Measurements from ENCODE around the gene HPN. TPM values are rescaled to one million over a fixed set of nuclear protein-coding genes. Genes with fewer than 3 reads are reported as not detected.
A peak's percentile ranks its signal among the peaks of the same experiment; 100 is the strongest.
"Not testable (repeated sequence)": the region's sequence is repeated elsewhere in the genome, so short reads cannot be mapped to it uniquely, and the experiment has no call there.

HPN gene
- total and polyA plus RNA-seq, 7 experiments from 2014 or later, result not detected

DNA sequence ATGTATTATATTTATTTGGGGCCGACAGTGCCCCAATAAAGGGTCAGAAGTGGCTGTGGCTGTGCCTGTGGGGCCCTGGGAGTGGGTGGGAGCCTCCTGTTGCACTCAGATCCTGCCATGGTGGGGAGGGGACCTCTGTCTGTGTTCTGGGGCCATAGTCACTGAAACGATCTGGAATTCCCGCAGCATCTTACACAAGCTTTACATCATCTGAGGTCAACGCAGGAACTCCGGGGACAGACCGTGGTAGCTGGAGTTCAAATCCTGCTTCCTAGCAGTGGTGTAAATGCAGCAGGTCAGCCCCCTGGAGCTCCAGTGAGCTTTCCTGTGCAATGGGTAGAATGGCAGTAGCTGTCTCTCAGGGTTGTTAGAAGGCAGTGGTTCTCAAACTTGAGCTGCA lies 15.1 kb upstream of the HPN start:
- Histone ChIP-seq H3K27ac (ENCODE audit: low read depth, low read length) (no peak overlapping the region), H3K27me3 (ENCODE audit: control insufficient read depth in 2 of 2, insufficient read depth in 2 of 2, low read length in 2 of 2) (peaks cover 0 to 3% of the 10 kb centered on the region in 2 donors), H3K9me3 (ENCODE audit: control insufficient read depth in 2 of 3, low read length in 3 of 3) (no peaks in the 10 kb centered on the region), H3K4me1 (ENCODE audit: control insufficient read depth in 2 of 2, insufficient read depth in 2 of 2, low read length in 2 of 2) (peaks cover 0 to 4% of the 10 kb centered on the region in 2 donors), H3K36me3 (ENCODE audit: control insufficient read depth in 2 of 3, insufficient read depth in 3 of 3, low read length in 3 of 3) (peaks cover 0 to 69% (median 22%) of the 10 kb centered on the region in 3 experiments), H3K4me3 (ENCODE audit: low read length) (no peak overlapping the region)
- H3K27ac Mint-ChIP-seq, result peak overlapping the region in 1 of 9 donors; percentile 38
- intact Hi-C loops (cut with micrococcal nuclease), result no loop called here
- no peak for DNase-seq
- no peak for ATAC-seq
- peaks cover 4 to 11% (median 5%) of the 10 kb centered on the region in 5 donors for H3K27me3 Mint-ChIP-seq
- ChIA-PET CTCF (interaction anchor here (0.7 to 1.9 kb wide), 4 partner anchors 12 to 54 kb away, joined by 3 to 6 read pairs (median 5); no protein-coding TSS in a partner anchor), POLR2A (interaction anchor here (0.8 to 3.4 kb wide), 4 partner anchors 9 to 69 kb away, joined by 3 to 15 read pairs (median 3); no protein-coding TSS in a partner anchor)
- H3K4me1 Mint-ChIP-seq, result peaks cover 4 to 9% (median 8%) of the 10 kb centered on the region in 7 donors
- H3K4me3 Mint-ChIP-seq, result no peak overlapping the region
- no peaks in the 10 kb centered on the region for H3K9me3 Mint-ChIP-seq
- peaks cover 0 to 18% (median 6%) of the 10 kb centered on the region in 5 donors for H3K36me3 Mint-ChIP-seq

DNA sequence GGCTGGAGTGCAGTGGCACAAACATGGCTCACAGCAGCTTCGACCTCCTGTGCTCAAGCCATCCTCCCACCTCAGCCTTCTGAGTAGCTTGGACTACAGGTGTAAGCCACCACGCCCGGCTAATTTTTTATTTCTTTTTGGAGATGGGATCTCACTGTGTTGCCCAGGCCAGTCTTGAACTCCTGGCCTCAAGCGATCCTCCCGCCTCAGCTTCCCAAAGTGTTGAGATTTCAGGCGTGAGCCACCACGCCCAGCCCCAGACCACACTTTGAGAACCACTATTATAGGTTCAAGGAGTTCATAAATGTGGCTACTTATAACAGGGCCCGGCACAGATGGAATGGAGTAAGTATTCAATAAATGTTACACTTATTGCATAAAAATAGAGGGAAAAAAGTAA lies 14.5 kb upstream of the HPN start:
- peaks cover 0 to 63% (median 16%) of the 10 kb centered on the region in 3 experiments for H3K36me3 ChIP-seq (ENCODE audit: control insufficient read depth in 2 of 3, insufficient read depth in 3 of 3, low read length in 3 of 3)
- peaks cover 0 to 5% of the 10 kb centered on the region in 2 donors for H3K27me3 ChIP-seq (ENCODE audit: control insufficient read depth in 2 of 2, insufficient read depth in 2 of 2, low read length in 2 of 2)
- intact Hi-C loops (cut with micrococcal nuclease), result no loop called here
- H3K27ac ChIP-seq (ENCODE audit: low read depth, low read length), result no peak overlapping the region
- H3K9me3 ChIP-seq (ENCODE audit: control insufficient read depth in 2 of 3, low read length in 3 of 3), result no peaks in the 10 kb centered on the region
- Mint-ChIP-seq H3K36me3 (peaks cover 0 to 17% (median 6%) of the 10 kb centered on the region in 5 donors), H3K27me3 (peaks cover 7 to 15% (median 11%) of the 10 kb centered on the region in 5 donors), H3K4me3 (no peak overlapping the region), H3K4me1 (peaks cover 5 to 12% (median 10%) of the 10 kb centered on the region in 7 donors), H3K27ac (peak overlapping the region in 1 of 9 donors; percentile 45), H3K9me3 (no peaks in the 10 kb centered on the region)
- DNase-seq (no peak), ATAC-seq (no peak)
- ChIA-PET POLR2A (interaction anchor here (0.7 to 3.4 kb wide), 6 partner anchors 10 to 69 kb away, joined by 3 to 15 read pairs (median 4); no protein-coding TSS in a partner anchor), CTCF (interaction anchor here (0.7 to 1.9 kb wide), 5 partner anchors 13 to 64 kb away, joined by 3 to 6 read pairs (median 5); no protein-coding TSS in a partner anchor)
- H3K4me3 ChIP-seq (ENCODE audit: low read length), result no peak overlapping the region
- H3K4me1 ChIP-seq (ENCODE audit: control insufficient read depth in 2 of 2, insufficient read depth in 2 of 2, low read length in 2 of 2), result peaks cover 0 to 4% of the 10 kb centered on the region in 2 donors

DNA sequence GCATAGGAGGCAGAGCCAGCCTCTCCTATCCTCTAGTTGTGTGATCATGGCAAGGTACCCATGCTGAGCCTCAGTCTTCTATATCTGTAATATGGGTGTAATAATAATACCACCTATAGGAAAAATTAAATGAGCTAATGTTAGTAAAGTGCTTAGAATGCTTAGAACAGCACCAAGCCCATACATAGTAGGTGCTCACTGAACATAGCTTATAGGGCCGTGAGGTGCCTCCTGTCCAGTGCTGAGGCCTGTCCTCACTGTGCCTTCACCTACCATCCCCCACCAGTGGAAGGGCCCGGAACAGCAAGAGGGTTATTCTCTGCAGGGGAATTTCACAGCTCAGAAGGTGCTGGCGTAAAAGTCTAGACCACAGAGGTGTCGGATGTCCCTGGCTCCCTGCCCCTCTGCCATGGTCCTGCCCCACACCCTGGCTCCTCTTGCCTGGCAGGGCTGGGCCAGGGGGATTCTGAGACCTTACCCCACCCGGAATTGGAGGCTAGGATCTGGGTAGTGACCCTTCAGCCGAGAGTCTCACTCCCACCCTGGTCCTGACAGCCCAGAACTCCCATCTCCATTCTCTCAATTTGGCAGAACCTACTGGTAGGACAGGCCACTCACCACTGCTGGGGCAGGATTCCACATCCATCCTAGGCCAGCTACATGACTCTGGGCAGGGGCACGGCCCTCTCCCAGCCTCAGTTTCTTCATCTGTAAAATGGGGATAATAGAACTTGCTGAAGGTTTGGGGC lies 13.5 kb upstream of the HPN start:
- no peak for ATAC-seq
- POLR2A ChIA-PET, result interaction anchor here (0.7 to 3.4 kb wide), 10 partner anchors 11 to 155 kb away, joined by 3 to 15 read pairs (median 4); no protein-coding TSS in a partner anchor
- H3K4me3 Mint-ChIP-seq, result peak overlapping the region in 5 of 10 donors; percentile 3 to 57 (median 32)

DNA sequence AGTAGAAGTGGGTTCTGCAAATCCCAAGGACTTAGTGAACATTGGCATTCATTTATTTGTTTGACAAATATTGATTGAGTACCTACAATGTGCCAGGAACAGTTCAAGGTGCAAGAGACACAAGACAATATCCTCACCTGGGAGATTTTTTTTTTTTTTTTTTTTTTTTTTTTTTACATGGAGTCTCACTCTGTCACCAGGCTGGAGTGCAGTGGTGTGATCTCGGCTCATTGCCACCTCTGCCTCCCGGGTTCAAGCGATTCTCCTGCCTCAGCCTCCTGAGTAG lies 13.0 kb upstream of the HPN start:
- DNase-seq; H3K4me3 ChIP-seq (ENCODE audit: low read length); H3K9me3 Mint-ChIP-seq; H3K9me3 ChIP-seq (ENCODE audit: control insufficient read depth in 2 of 3, low read length in 3 of 3); H3K27ac ChIP-seq (ENCODE audit: low read depth, low read length); intact Hi-C loops (cut with micrococcal nuclease); ATAC-seq; H3K27me3 ChIP-seq (ENCODE audit: control insufficient read depth in 2 of 2, insufficient read depth in 2 of 2, low read length in 2 of 2); H3K4me1 ChIP-seq (ENCODE audit: control insufficient read depth in 2 of 2, insufficient read depth in 2 of 2, low read length in 2 of 2): not testable (repeated sequence)
- H3K27ac Mint-ChIP-seq, result peak overlapping the region in 4 of 9 donors; percentile 4 to 56 (median 42)
- peaks cover 13 to 30% (median 19%) of the 10 kb centered on the region in 5 donors for H3K27me3 Mint-ChIP-seq
- H3K4me1 Mint-ChIP-seq, result peaks cover 5 to 12% (median 10%) of the 10 kb centered on the region in 7 donors
- H3K36me3 ChIP-seq (ENCODE audit: control insufficient read depth in 2 of 3, insufficient read depth in 3 of 3, low read length in 3 of 3), result peaks cover 0 to 48% (median 11%) of the 10 kb centered on the region in 3 experiments
- peaks cover 0 to 17% (median 6%) of the 10 kb centered on the region in 5 donors for H3K36me3 Mint-ChIP-seq
- CTCF ChIA-PET, result interaction anchor here (1.5 kb wide), 1 partner anchor 66 kb away, joined by 3 read pairs; no protein-coding TSS in a partner anchor
- peak overlapping the region in 3 of 10 donors; percentile 28 to 75 (median 57) for H3K4me3 Mint-ChIP-seq
- POLR2A ChIA-PET, result interaction anchor here (0.7 to 3.4 kb wide), 8 partner anchors 11 to 155 kb away, joined by 3 to 15 read pairs (median 4); no protein-coding TSS in a partner anchor

More for the DNA sequence above, 13.5 kb upstream of the HPN start:
- Histone ChIP-seq H3K9me3 (ENCODE audit: control insufficient read depth in 2 of 3, low read length in 3 of 3) (no peaks in the 10 kb centered on the region), H3K36me3 (ENCODE audit: control insufficient read depth in 2 of 3, insufficient read depth in 3 of 3, low read length in 3 of 3) (peaks cover 0 to 53% (median 15%) of the 10 kb centered on the region in 3 experiments), H3K27me3 (ENCODE audit: control insufficient read depth in 2 of 2, insufficient read depth in 2 of 2, low read length in 2 of 2) (peaks cover 0 to 5% of the 10 kb centered on the region in 2 donors), H3K27ac (ENCODE audit: low read depth, low read length) (no peak overlapping the region), H3K4me1 (ENCODE audit: control insufficient read depth in 2 of 2, insufficient read depth in 2 of 2, low read length in 2 of 2) (peaks cover 0 to 4% of the 10 kb centered on the region in 2 donors), H3K4me3 (ENCODE audit: low read length) (no peak overlapping the region)
- DNase-seq, result no peak
- peaks cover 11 to 25% (median 18%) of the 10 kb centered on the region in 5 donors for H3K27me3 Mint-ChIP-seq
- H3K9me3 Mint-ChIP-seq, result no peaks in the 10 kb centered on the region
- intact Hi-C loops (cut with micrococcal nuclease), result no loop called here
- H3K27ac Mint-ChIP-seq, result peak overlapping the region in 4 of 9 donors; percentile 4 to 56 (median 48)
- CTCF ChIA-PET, result interaction anchor here (1.5 to 1.9 kb wide), 3 partner anchors 14 to 65 kb away, joined by 3 to 6 read pairs (median 5); no protein-coding TSS in a partner anchor
- peaks cover 0 to 17% (median 6%) of the 10 kb centered on the region in 5 donors for H3K36me3 Mint-ChIP-seq
- H3K4me1 Mint-ChIP-seq, result peaks cover 5 to 12% (median 10%) of the 10 kb centered on the region in 7 donors

DNA sequence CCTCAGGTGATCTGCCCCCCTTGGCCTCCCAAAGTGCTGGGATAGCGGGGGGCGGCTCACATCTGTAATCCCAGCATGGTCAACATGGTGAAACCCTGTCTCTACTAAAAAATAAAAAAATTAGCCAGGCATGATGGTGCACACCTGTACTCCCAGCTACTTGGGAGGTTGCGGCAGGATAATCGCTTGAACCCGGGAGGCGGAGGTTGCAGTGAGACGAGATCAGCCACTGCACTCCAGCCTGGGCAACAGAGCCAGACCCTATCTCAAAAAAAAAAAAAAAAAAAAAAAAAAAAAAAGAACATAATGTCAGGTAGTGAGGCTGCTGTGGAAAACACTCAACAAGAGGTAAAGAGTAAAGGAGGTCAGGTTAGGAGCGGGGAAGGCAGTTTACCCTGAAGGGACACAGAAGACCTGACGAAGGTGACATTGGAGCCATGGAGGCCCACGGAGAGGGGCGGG lies 12.2 kb upstream of the HPN start:
- H3K27me3 ChIP-seq (ENCODE audit: control insufficient read depth in 2 of 2, insufficient read depth in 2 of 2, low read length in 2 of 2); H3K9me3 Mint-ChIP-seq; intact Hi-C loops (cut with micrococcal nuclease); H3K9me3 ChIP-seq (ENCODE audit: control insufficient read depth in 2 of 3, low read length in 3 of 3); H3K27ac ChIP-seq (ENCODE audit: low read depth, low read length); ATAC-seq; CTCF ChIA-PET; H3K4me3 ChIP-seq (ENCODE audit: low read length); DNase-seq; H3K4me1 ChIP-seq (ENCODE audit: control insufficient read depth in 2 of 2, insufficient read depth in 2 of 2, low read length in 2 of 2): not testable (repeated sequence)
- H3K4me3 Mint-ChIP-seq, result peak overlapping the region; percentile 53 to 78 (median 70)
- H3K4me1 Mint-ChIP-seq, result peaks cover 5 to 12% (median 10%) of the 10 kb centered on the region in 7 donors
- H3K36me3 Mint-ChIP-seq, result peaks cover 0 to 14% (median 1%) of the 10 kb centered on the region in 5 donors
- H3K27ac Mint-ChIP-seq, result peak overlapping the region in 2 of 9 donors; percentile 31 to 44
- peaks cover 0 to 40% (median 4%) of the 10 kb centered on the region in 3 experiments for H3K36me3 ChIP-seq (ENCODE audit: control insufficient read depth in 2 of 3, insufficient read depth in 3 of 3, low read length in 3 of 3)
- POLR2A ChIA-PET, result interaction anchor here (1.0 to 3.4 kb wide), 4 partner anchors 12 to 38 kb away, joined by 3 to 15 read pairs (median 6); no protein-coding TSS in a partner anchor
- H3K27me3 Mint-ChIP-seq, result peaks cover 13 to 33% (median 19%) of the 10 kb centered on the region in 5 donors

DNA sequence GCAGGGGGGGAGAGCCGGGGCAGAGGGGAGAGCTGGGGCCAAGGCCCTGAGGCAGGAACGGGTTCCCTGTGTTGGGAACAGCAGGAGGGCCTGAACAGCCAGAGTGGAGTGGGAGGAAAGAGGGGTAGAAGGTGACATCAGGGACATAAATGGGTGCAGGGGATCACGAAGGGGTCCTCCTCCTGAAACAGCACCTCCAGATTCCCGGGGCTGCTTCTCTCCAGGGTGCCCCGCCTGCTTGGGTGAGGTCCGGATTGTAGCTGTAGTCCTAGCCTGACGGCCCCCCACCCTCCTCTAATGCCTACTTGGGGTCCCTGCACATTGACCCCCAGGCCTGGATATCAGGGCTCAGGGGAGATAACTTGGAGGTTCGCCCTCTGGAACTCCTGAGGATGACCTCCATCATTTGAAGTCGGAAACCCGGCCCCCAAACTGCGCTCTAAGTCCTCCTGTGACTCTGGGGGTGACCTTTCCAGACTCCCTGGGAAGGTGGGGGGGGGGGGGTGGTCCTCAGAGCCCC lies 11.7 kb upstream of the HPN start:
- H3K4me3 ChIP-seq (ENCODE audit: low read length), result peak overlapping the region; percentile 24

More for the DNA sequence above, 11.7 kb upstream of the HPN start:
- DNase-seq (no peak), ATAC-seq (no peak)
- no peak overlapping the region for H3K27ac ChIP-seq (ENCODE audit: low read depth, low read length)
- POLR2A ChIA-PET, result interaction anchor here (2.0 to 3.4 kb wide), 2 partner anchors 13 to 15 kb away, joined by 8 to 15 read pairs; no protein-coding TSS in a partner anchor
- peaks cover 0 to 5% of the 10 kb centered on the region in 2 donors for H3K27me3 ChIP-seq (ENCODE audit: control insufficient read depth in 2 of 2, insufficient read depth in 2 of 2, low read length in 2 of 2)
- CTCF ChIA-PET, result no interaction called here
- no peaks in the 10 kb centered on the region for H3K9me3 Mint-ChIP-seq
- H3K9me3 ChIP-seq (ENCODE audit: control insufficient read depth in 2 of 3, low read length in 3 of 3), result no peaks in the 10 kb centered on the region
- H3K36me3 Mint-ChIP-seq, result peaks cover 0 to 11% (median 0%) of the 10 kb centered on the region in 5 donors
- peak overlapping the region in 2 of 9 donors; percentile 31 to 44 for H3K27ac Mint-ChIP-seq
- H3K4me1 Mint-ChIP-seq, result peaks cover 5 to 12% (median 10%) of the 10 kb centered on the region in 7 donors
- H3K36me3 ChIP-seq (ENCODE audit: control insufficient read depth in 2 of 3, insufficient read depth in 3 of 3, low read length in 3 of 3), result peaks cover 0 to 36% (median 4%) of the 10 kb centered on the region in 3 experiments
- peaks cover 0 to 4% of the 10 kb centered on the region in 2 donors for H3K4me1 ChIP-seq (ENCODE audit: control insufficient read depth in 2 of 2, insufficient read depth in 2 of 2, low read length in 2 of 2)
- peak overlapping the region; percentile 29 to 78 (median 70) for H3K4me3 Mint-ChIP-seq
- H3K27me3 Mint-ChIP-seq, result peaks cover 13 to 36% (median 19%) of the 10 kb centered on the region in 5 donors
- intact Hi-C loops (cut with micrococcal nuclease), result loop anchor here in 1 of 2 donors (1.0 to 2.0 kb wide), 2 partner anchors 15 kb away; no protein-coding TSS in a partner anchor
